Measurements from ENCODE around the gene LRAT.
A peak's percentile ranks its signal among the peaks of the same experiment; 100 is the strongest.

Gene LRAT

GRCh38 chr4:154738426-154738825, 5.4 kb upstream of the LRAT start:
- H3K4me3 ChIP-seq (ENCODE audit: low read length) = no peak overlapping the region
- TF ChIP-seq CTCF (conservative IDR thresholded peaks at IDR 0.05; ENCODE audit: low read depth, low read length) = no peak
- no peak for DNase-seq (ENCODE audit: low read depth)

- no peak overlapping the region for H3K4me3 ChIP-seq (ENCODE audit: low read length)
- no peak for DNase-seq (ENCODE audit: low read depth)
- TF ChIP-seq CTCF (conservative IDR thresholded peaks at IDR 0.05; ENCODE audit: low read depth, low read length) = no peak
Observed at GRCh38 chr4:154739111-154739510, 4.7 kb upstream of the LRAT start.

- DNase-seq (ENCODE audit: low read depth) = no peak
- no peak overlapping the region for H3K4me3 ChIP-seq (ENCODE audit: low read length)
- no peak for TF ChIP-seq CTCF (conservative IDR thresholded peaks at IDR 0.05; ENCODE audit: low read depth, low read length)
Observed at GRCh38 chr4:154740462-154740861, 3.3 kb upstream of the LRAT start.

GRCh38 chr4:154741131-154741665, 2.6 kb upstream of the LRAT start:
- no peak for DNase-seq (ENCODE audit: low read depth)
- TF ChIP-seq CTCF (conservative IDR thresholded peaks at IDR 0.05; ENCODE audit: low read depth, low read length) = no peak
- H3K4me3 ChIP-seq (ENCODE audit: low read length) = no peak overlapping the region

GRCh38 chr4:154741922-154742850, 1.6 kb upstream of the LRAT start:
- H3K4me3 ChIP-seq (ENCODE audit: low read length) = peak overlapping the region; percentile 36
- no peak for TF ChIP-seq CTCF (conservative IDR thresholded peaks at IDR 0.05; ENCODE audit: low read depth, low read length)
- DNase-seq (ENCODE audit: low read depth) = no peak

GRCh38 chr4:154744341-154744926, 634 bp downstream of the LRAT start:
- no peak for TF ChIP-seq CTCF (conservative IDR thresholded peaks at IDR 0.05; ENCODE audit: low read depth, low read length)
- peak overlapping the region; percentile 67 for H3K4me3 ChIP-seq (ENCODE audit: low read length)
- no peak for DNase-seq (ENCODE audit: low read depth)

Data from retinal pigment epithelial cell (primary cell).